ENCODE data around the gene MCF2L2.

DNA sequence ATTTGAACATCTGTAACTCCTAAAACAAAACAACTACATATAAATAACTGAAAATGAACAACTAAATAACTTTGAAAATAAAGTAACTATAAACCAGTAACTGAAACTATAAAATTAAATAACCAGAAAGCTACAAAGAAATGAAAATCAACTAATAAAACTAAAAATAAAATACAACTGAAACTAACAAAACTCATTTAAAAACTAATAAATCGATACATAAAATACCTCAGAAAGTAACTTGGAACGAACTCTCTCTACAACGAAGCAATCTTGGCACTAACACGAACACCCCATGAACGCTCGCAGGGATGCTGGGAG lies 249.9 kb downstream of the MCF2L2 start:
- no peak for TF ChIP-seq POLR2AphosphoS5 (IDR thresholded peaks at IDR 0.05; ENCODE audit: low read depth)
- TF ChIP-seq, protein P1, sequence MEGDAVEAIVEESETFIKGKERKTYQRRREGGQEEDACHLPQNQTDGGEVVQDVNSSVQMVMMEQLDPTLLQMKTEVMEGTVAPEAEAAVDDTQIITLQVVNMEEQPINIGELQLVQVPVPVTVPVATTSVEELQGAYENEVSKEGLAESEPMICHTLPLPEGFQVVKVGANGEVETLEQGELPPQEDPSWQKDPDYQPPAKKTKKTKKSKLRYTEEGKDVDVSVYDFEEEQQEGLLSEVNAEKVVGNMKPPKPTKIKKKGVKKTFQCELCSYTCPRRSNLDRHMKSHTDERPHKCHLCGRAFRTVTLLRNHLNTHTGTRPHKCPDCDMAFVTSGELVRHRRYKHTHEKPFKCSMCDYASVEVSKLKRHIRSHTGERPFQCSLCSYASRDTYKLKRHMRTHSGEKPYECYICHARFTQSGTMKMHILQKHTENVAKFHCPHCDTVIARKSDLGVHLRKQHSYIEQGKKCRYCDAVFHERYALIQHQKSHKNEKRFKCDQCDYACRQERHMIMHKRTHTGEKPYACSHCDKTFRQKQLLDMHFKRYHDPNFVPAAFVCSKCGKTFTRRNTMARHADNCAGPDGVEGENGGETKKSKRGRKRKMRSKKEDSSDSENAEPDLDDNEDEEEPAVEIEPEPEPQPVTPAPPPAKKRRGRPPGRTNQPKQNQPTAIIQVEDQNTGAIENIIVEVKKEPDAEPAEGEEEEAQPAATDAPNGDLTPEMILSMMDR (conservative IDR thresholded peaks at IDR 0.05; ENCODE audit: low read depth in 2 of 2), result no peak
- TF ChIP-seq EZH2 (IDR thresholded peaks at IDR 0.05; ENCODE audit: low read depth, unreplicated experiment), result peak; percentile 10
- no peak for TF ChIP-seq EZH2phosphoT487 (IDR thresholded peaks at IDR 0.05; ENCODE audit: unreplicated experiment)
- no peak for TF ChIP-seq CREB1 (CRISPR knock-in tag; IDR thresholded peaks at IDR 0.05; ENCODE audit: low read depth)
- no peak for TF ChIP-seq REST (IDR thresholded peaks at IDR 0.05; ENCODE audit: unreplicated experiment)
- TF ChIP-seq ETS1 (IDR thresholded peaks at IDR 0.05), result no peak
- TF ChIP-seq JUNB (IDR thresholded peaks at IDR 0.05; ENCODE audit: unreplicated experiment), result no peak
- TF ChIP-seq ZNF331 (CRISPR knock-in tag; IDR thresholded peaks at IDR 0.05; ENCODE audit: low read depth), result no peak
- TF ChIP-seq NANOG (IDR thresholded peaks at IDR 0.05; ENCODE audit: borderline replicate concordance), result no peak
- no peak for TF ChIP-seq ZNF114 (CRISPR knock-in tag; IDR thresholded peaks at IDR 0.05)
- no peak for TF ChIP-seq STAT1 (IDR thresholded peaks at IDR 0.05; ENCODE audit: unreplicated experiment)

All from GM23338 (cell line).